HEK293 (cell line): ENCODE results near the gene UBE3C.

Source experiments
- CTCF ChIA-PET: fragments of 350-600 bp; formaldehyde crosslinking; extraction: SDS; loops from one replicate; lab custom pipeline; 2021; ENCODE audit warnings: antibody characterized with exemption; lab: Yijun Ruan, JAX
- POLR2A ChIA-PET: fragments of 300-600 bp; formaldehyde crosslinking; extraction: SDS; loops from one replicate; lab custom pipeline; 2020; ENCODE audit warnings: antibody characterized with exemption, inconsistent platforms; lab: Yijun Ruan, JAX
- H3K27ac ChIP-seq: fragments of 200-500 bp; sonication (Bioruptor generic); 2 replicates; pipeline ENCODE4 v1.5.1; 2014; ENCODE audit warnings: low read depth, low read length, control low read depth, inconsistent platforms; ENCODE audit errors: extremely low read depth
- H3K36me3 ChIP-seq, 2 experiments: fragments of 200-500 bp in 1 of 2; sonication (Bioruptor generic) in 1 of 2; 1 replicate in 1 of 2; 2 replicates in 1 of 2; pipeline ENCODE4 v1.5.1; 2014 to 2017; ENCODE audit warnings: inconsistent platforms in 2 of 2, low read length in 2 of 2; ENCODE audit not compliant: control insufficient read depth in 2 of 2, insufficient read depth in 1 of 2
- H3K4me1 ChIP-seq: fragments of 200-500 bp; sonication (Bioruptor generic); 2 replicates; pipeline ENCODE4 v1.5.1; 2014; ENCODE audit warnings: mild to moderate bottlenecking, low read length, inconsistent platforms; ENCODE audit not compliant: control insufficient read depth, insufficient read depth
- H3K4me3 ChIP-seq: 2 replicates; pipeline ENCODE4 v1.5.1; 2011; ENCODE audit warnings: low read depth, mild to moderate bottlenecking, control low read depth, low read length, moderate library complexity
- H3K9me3 ChIP-seq: fragments of 200-500 bp; sonication (Bioruptor generic); 2 replicates; pipeline ENCODE4 v1.5.1; 2014; ENCODE audit warnings: low read depth, low read length, inconsistent platforms; ENCODE audit not compliant: control insufficient read depth, insufficient read depth
- BCL11A ChIP-seq: fragments of 450-650 bp; formaldehyde crosslinking; IDR thresholded peaks from 2 replicates; pipeline ENCODE4 v1.5.1; 2016; ENCODE audit warnings: low read depth, missing biosample characterization, missing genetic modification characterization
- BCL11B ChIP-seq: fragments of 450-650 bp; formaldehyde crosslinking; IDR thresholded peaks from 2 replicates; pipeline ENCODE4 v1.5.1; 2016; ENCODE audit warnings: low read depth, missing biosample characterization, missing genetic modification characterization
- HOXD13 ChIP-seq: sonication (generic); formaldehyde crosslinking; IDR thresholded peaks from 2 replicates; pipeline ENCODE4 v1.8.0; 2022; ENCODE audit warnings: missing genetic modification reagents, borderline replicate concordance
- IKZF3 ChIP-seq: fragments of 450-650 bp; IDR thresholded peaks from 2 replicates; pipeline ENCODE4 v1.5.0; 2018; ENCODE audit warnings: missing biosample characterization, mild to moderate bottlenecking, missing genetic modification characterization, moderate library complexity
- SALL2 ChIP-seq: fragments of 450-650 bp; formaldehyde crosslinking; IDR thresholded peaks from 2 replicates; pipeline ENCODE4 v1.5.0; 2017; ENCODE audit warnings: missing biosample characterization, mild to moderate bottlenecking, missing genetic modification characterization, borderline replicate concordance
- ZBTB17 ChIP-seq: fragments of 450-650 bp; formaldehyde crosslinking; IDR thresholded peaks from 2 replicates; pipeline ENCODE4 v1.5.1; 2016; ENCODE audit warnings: missing biosample characterization, missing genetic modification characterization
- ZBTB20 ChIP-seq: fragments of 450-650 bp; formaldehyde crosslinking; IDR thresholded peaks from 2 replicates; pipeline ENCODE4 v1.5.1; 2016; ENCODE audit warnings: missing biosample characterization, missing genetic modification characterization
- ZFP3 ChIP-seq: fragments of 450-650 bp; formaldehyde crosslinking; IDR thresholded peaks from 2 replicates; pipeline ENCODE4 v1.5.1; 2016; ENCODE audit warnings: low read depth, missing biosample characterization, missing genetic modification characterization
- ZNF112 ChIP-seq: fragments of 450-650 bp; formaldehyde crosslinking; IDR thresholded peaks from 2 replicates; pipeline ENCODE4 v1.5.0; 2017; ENCODE audit warnings: missing biosample characterization, missing genetic modification characterization
- ZNF157 ChIP-seq: fragments of 450-650 bp; formaldehyde crosslinking; IDR thresholded peaks from 2 replicates; pipeline ENCODE4 v1.5.1; 2016; ENCODE audit warnings: missing biosample characterization, missing genetic modification characterization
- ZNF184 ChIP-seq: fragments of 450-650 bp; IDR thresholded peaks from 2 replicates; pipeline ENCODE4 v1.5.1; 2018; ENCODE audit warnings: missing biosample characterization, mild to moderate bottlenecking, missing genetic modification characterization
- ZNF24 ChIP-seq: fragments of 450-650 bp; formaldehyde crosslinking; IDR thresholded peaks from 2 replicates; pipeline ENCODE4 v1.5.1; 2016; ENCODE audit warnings: missing biosample characterization, missing genetic modification characterization
- ZNF48 ChIP-seq: fragments of 450-650 bp; formaldehyde crosslinking; IDR thresholded peaks from 2 replicates; pipeline ENCODE4 v1.5.1; 2016; ENCODE audit warnings: missing biosample characterization, missing genetic modification characterization
- ZNF530 ChIP-seq: fragments of 450-650 bp; formaldehyde crosslinking; IDR thresholded peaks from 2 replicates; pipeline ENCODE4 v1.5.1; 2016; ENCODE audit warnings: low read depth, missing biosample characterization, missing genetic modification characterization
- ZNF624 ChIP-seq: fragments of 450-650 bp; formaldehyde crosslinking; IDR thresholded peaks from 2 replicates; pipeline ENCODE4 v1.5.1; 2017; ENCODE audit warnings: missing biosample characterization, missing genetic modification characterization
- ZNF660 ChIP-seq: fragments of 450-650 bp; IDR thresholded peaks from 2 replicates; pipeline ENCODE4 v1.5.1; 2018; ENCODE audit warnings: missing biosample characterization, mild to moderate bottlenecking, missing genetic modification characterization
- ZNF837 ChIP-seq: fragments of 450-650 bp; formaldehyde crosslinking; IDR thresholded peaks from 2 replicates; pipeline ENCODE4 v1.5.1; 2016; ENCODE audit warnings: missing biosample characterization, missing genetic modification characterization
- TF ChIP-seq, protein P1 (sequence below): fragments of 450-650 bp; formaldehyde crosslinking; IDR thresholded peaks from 2 replicates; pipeline ENCODE4 v1.5.1; 2016; ENCODE audit warnings: missing biosample characterization, missing genetic modification characterization
- TF ChIP-seq, protein P2 (sequence below): fragments of 450-650 bp; formaldehyde crosslinking; IDR thresholded peaks from 2 replicates; pipeline ENCODE4 v1.5.1; 2016; ENCODE audit warnings: missing biosample characterization, missing genetic modification characterization
- TF ChIP-seq, protein P3 (sequence below): fragments of 450-650 bp; formaldehyde crosslinking; IDR thresholded peaks from 2 replicates; pipeline ENCODE4 v1.5.0; 2017; ENCODE audit warnings: missing biosample characterization, missing genetic modification characterization, borderline replicate concordance
- TF ChIP-seq, protein P4 (sequence below): fragments of 450-650 bp; formaldehyde crosslinking; IDR thresholded peaks from 2 replicates; pipeline ENCODE4 v1.5.1; 2016; ENCODE audit warnings: missing biosample characterization, missing genetic modification characterization
- TF ChIP-seq, protein P5 (sequence below): fragments of 450-650 bp; formaldehyde crosslinking; IDR thresholded peaks from 2 replicates; pipeline ENCODE4 v1.5.1; 2016; ENCODE audit warnings: missing biosample characterization, missing genetic modification characterization

UBE3C gene

DNA sequence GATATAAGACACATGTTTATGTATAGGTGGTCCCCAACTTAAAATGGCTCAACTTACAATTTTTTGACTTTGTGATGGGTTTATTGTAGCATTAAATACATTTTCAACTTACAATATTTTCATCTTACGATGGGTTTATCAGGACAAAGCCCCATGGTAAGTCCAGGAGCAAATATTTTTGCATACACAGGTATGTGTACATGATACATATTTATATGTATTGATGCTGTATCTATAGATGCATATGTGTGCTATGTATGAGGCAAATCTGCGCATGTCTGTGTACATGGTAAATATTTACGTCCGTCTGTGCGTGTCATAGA lies 664 bp upstream of the UBE3C start:
- Histone ChIP-seq H3K4me3 (peak overlapping the region; percentile 58), H3K4me1 (peaks cover 5% of the 10 kb centered on the region), H3K27ac (peak overlapping the region; percentile 60), H3K36me3 (peaks cover 0 to 29% of the 10 kb centered on the region in 2 experiments; a peak in 1 of 3 replicates), H3K9me3 (no peaks in the 10 kb centered on the region)
- TF ChIP-seq BCL11B (no peak), HOXD13 (CRISPR knock-in tag) (no peak), ZNF624 (tag by site-specific recombination) (no peak), ZNF660 (tag by site-specific recombination) (no peak; the same call in 1 of the 2 replicates), ZFP3 (tag by site-specific recombination) (no peak)
- TF ChIP-seq, protein P1, sequence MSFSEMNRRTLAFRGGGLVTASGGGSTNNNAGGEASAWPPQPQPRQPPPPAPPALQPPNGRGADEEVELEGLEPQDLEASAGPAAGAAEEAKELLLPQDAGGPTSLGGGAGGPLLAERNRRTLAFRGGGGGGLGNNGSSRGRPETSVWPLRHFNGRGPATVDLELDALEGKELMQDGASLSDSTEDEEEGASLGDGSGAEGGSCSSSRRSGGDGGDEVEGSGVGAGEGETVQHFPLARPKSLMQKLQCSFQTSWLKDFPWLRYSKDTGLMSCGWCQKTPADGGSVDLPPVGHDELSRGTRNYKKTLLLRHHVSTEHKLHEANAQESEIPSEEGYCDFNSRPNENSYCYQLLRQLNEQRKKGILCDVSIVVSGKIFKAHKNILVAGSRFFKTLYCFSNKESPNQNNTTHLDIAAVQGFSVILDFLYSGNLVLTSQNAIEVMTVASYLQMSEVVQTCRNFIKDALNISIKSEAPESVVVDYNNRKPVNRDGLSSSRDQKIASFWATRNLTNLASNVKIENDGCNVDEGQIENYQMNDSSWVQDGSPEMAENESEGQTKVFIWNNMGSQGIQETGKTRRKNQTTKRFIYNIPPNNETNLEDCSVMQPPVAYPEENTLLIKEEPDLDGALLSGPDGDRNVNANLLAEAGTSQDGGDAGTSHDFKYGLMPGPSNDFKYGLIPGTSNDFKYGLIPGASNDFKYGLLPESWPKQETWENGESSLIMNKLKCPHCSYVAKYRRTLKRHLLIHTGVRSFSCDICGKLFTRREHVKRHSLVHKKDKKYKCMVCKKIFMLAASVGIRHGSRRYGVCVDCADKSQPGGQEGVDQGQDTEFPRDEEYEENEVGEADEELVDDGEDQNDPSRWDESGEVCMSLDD = no peak
- TF ChIP-seq, protein P2, sequence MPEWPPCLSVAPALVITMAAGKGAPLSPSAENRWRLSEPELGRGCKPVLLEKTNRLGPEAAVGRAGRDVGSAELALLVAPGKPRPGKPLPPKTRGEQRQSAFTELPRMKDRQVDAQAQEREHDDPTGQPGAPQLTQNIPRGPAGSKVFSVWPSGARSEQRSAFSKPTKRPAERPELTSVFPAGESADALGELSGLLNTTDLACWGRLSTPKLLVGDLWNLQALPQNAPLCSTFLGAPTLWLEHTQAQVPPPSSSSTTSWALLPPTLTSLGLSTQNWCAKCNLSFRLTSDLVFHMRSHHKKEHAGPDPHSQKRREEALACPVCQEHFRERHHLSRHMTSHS (tag by site-specific recombination) = no peak
- TF ChIP-seq, protein P3, sequence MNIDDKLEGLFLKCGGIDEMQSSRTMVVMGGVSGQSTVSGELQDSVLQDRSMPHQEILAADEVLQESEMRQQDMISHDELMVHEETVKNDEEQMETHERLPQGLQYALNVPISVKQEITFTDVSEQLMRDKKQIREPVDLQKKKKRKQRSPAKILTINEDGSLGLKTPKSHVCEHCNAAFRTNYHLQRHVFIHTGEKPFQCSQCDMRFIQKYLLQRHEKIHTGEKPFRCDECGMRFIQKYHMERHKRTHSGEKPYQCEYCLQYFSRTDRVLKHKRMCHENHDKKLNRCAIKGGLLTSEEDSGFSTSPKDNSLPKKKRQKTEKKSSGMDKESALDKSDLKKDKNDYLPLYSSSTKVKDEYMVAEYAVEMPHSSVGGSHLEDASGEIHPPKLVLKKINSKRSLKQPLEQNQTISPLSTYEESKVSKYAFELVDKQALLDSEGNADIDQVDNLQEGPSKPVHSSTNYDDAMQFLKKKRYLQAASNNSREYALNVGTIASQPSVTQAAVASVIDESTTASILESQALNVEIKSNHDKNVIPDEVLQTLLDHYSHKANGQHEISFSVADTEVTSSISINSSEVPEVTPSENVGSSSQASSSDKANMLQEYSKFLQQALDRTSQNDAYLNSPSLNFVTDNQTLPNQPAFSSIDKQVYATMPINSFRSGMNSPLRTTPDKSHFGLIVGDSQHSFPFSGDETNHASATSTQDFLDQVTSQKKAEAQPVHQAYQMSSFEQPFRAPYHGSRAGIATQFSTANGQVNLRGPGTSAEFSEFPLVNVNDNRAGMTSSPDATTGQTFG (tag by site-specific recombination) = no peak
- CTCF ChIA-PET = interaction anchor here (0.6 kb wide), 1 partner anchor 295 kb away, joined by 3 read pairs; no protein-coding TSS in a partner anchor
- POLR2A ChIA-PET = interaction anchor here (1.0 kb wide), 1 partner anchor 200 kb away, joined by 3 read pairs; no protein-coding TSS in a partner anchor

DNA sequence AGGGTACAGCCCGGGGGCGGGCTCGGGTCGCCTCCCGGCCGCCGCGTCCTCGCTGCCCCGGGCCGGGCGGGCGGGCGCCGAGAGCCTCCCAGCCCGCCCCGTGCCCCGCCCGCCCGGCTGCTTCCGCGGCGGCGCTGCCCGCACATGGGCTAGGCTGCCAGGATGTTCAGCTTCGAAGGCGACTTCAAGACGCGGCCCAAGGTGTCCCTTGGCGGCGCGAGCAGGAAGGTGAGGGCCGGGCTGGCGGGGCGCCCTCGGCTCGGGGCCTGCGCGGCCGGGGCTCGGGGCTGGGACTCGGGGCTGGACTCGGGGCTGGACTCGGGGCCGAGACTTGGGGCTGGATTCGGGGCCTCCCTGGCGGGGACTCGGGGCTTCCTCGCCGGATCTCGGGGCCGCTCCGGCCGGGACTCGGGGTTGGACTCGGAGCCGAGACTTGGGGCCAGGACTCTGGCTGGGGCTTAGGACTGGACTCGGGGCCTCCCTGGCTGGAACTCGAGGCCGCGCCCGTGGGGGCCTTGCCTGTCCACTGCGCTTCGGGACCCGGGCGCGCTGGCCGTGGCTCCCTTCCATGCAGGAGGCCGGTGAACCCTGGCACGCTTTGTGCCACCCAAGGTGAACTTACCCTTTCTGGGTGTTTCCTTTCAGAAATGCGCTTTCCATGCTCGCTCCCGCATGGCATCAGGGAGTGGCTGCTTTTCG lies 534 bp downstream of the UBE3C start:
- ChIA-PET POLR2A (no interaction called here), CTCF (no interaction called here)
- Histone ChIP-seq H3K4me3 (peak overlapping the region; percentile 92), H3K36me3 (peaks cover 0 to 39% of the 10 kb centered on the region in 2 experiments; a peak in 1 of 3 replicates), H3K27ac (peak overlapping the region; percentile 87), H3K4me1 (peaks cover 5% of the 10 kb centered on the region), H3K9me3 (no peaks in the 10 kb centered on the region)
- TF ChIP-seq ZNF112 (tag by site-specific recombination) = no peak
- TF ChIP-seq ZBTB17 = no peak
- TF ChIP-seq, protein P4, sequence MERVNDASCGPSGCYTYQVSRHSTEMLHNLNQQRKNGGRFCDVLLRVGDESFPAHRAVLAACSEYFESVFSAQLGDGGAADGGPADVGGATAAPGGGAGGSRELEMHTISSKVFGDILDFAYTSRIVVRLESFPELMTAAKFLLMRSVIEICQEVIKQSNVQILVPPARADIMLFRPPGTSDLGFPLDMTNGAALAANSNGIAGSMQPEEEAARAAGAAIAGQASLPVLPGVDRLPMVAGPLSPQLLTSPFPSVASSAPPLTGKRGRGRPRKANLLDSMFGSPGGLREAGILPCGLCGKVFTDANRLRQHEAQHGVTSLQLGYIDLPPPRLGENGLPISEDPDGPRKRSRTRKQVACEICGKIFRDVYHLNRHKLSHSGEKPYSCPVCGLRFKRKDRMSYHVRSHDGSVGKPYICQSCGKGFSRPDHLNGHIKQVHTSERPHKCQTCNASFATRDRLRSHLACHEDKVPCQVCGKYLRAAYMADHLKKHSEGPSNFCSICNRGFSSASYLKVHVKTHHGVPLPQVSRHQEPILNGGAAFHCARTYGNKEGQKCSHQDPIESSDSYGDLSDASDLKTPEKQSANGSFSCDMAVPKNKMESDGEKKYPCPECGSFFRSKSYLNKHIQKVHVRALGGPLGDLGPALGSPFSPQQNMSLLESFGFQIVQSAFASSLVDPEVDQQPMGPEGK (tag by site-specific recombination) = no peak
- no peak for TF ChIP-seq ZNF24 (tag by site-specific recombination)
- TF ChIP-seq ZNF837 (tag by site-specific recombination) = no peak
- TF ChIP-seq BCL11A (tag by site-specific recombination) = no peak
- TF ChIP-seq ZNF184 (tag by site-specific recombination) = no peak
- TF ChIP-seq BCL11B = no peak
- TF ChIP-seq SALL2 (tag by site-specific recombination) = no peak
- TF ChIP-seq ZBTB20 = peak; percentile 23; the same call in 1 of the 2 replicates
- TF ChIP-seq, protein P5, sequence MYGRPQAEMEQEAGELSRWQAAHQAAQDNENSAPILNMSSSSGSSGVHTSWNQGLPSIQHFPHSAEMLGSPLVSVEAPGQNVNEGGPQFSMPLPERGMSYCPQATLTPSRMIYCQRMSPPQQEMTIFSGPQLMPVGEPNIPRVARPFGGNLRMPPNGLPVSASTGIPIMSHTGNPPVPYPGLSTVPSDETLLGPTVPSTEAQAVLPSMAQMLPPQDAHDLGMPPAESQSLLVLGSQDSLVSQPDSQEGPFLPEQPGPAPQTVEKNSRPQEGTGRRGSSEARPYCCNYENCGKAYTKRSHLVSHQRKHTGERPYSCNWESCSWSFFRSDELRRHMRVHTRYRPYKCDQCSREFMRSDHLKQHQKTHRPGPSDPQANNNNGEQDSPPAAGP (tag by site-specific recombination) = no peak
- no peak for TF ChIP-seq ZNF48
- TF ChIP-seq, protein P1 = no peak
- TF ChIP-seq ZNF157 = no peak
- no peak for TF ChIP-seq ZNF530
- no peak for TF ChIP-seq IKZF3
